ENCODE results near the gene SSH2.

DNA sequence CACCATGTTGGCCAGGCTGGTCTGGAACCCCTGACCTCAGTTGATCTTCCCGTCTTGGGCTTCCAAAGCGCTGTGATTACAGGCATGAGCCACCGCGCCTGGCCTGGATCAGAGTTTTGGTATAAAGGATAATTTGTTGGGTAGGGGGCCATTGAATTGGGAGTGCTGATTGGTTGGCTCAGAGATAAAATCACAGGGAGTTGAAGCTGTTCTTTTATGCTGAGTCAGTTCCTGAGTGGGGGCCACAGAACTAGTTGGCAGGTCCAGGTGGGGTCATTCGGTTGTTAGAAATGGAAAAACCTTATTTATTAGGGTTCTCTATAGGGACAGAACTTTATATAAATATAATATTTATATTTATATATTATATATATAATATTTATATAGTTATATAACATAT, 147.1 kb downstream of the SSH2 start:
- TF ChIP-seq CTCF (IDR thresholded peaks at IDR 0.05; ENCODE audit: low read depth, low read length): no peak
- TF ChIP-seq EZH2phosphoT487 (IDR thresholded peaks at IDR 0.05; ENCODE audit: low read depth): no peak

Measured in OCI-LY3 (cell line).